ENCODE measurements around the gene HACL1. TPM values are rescaled to one million over a fixed set of nuclear protein-coding genes. Genes with fewer than 3 reads are reported as not detected.

HACL1 gene
- polyA plus RNA-seq, 4 donors = 24.5 to 138 (median 72.9) TPM

DNA sequence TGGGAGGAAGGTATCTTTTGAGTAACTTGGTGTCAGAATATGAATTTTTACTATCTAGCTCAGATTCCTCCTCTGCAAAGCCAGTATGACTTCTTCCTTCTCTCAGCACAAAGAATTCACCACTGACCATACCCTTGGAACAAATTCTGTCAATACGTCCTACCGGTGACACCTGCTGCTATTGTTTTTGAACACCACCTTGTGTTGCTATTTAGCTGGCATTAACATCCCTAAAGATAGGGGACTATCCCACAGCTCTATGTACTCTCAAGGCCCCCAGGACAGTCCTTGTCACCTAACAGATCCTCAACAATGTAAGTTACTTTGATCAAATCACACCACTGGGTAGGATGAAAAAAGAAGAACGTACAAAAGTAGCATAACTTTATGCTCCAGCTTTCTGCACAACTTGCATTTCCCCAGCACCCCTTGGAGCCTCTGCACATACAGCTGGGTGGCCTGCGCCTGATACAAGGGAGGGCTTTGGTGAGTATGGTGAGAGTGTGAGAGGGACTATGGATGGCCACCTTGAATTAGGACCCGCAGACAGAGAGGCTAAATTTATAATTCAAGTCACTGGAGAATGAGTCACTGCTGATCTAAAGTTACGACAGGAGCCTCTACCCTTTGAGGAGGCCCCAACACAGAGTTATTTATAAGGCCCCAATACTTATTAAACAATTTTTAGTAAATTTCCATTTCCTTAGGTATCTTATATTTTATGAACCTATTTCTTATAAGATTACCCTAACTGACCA, 77.5 kb downstream of the HACL1 start:
- Histone ChIP-seq H3K4me3 (ENCODE audit: low read depth in 1 of 3, low read length in 3 of 3) (no peak overlapping the region), H3K27me3 (ENCODE audit: control insufficient read depth in 3 of 3, insufficient read depth in 3 of 3, low read length in 3 of 3) (no peaks in the 10 kb centered on the region), H3K4me1 (ENCODE audit: control insufficient read depth in 3 of 3, insufficient read depth in 2 of 3, low read depth in 1 of 3, low read length in 2 of 3) (peaks cover 0 to 2% (median 0%) of the 10 kb centered on the region in 3 donors), H3K9me3 (ENCODE audit: control insufficient read depth in 2 of 2, insufficient read depth in 1 of 2, low read depth in 1 of 2, low read length in 1 of 2) (no peaks in the 10 kb centered on the region), H3K36me3 (ENCODE audit: control insufficient read depth in 3 of 3, insufficient read depth in 2 of 3, low read depth in 1 of 3, low read length in 3 of 3) (no peaks in the 10 kb centered on the region), H3K27ac (ENCODE audit: low read depth in 1 of 3, low read length in 2 of 3) (no peak overlapping the region)
- DNase-seq (no peak), FAIRE-seq (no peak)
- 80 to 87% (median 83%) methylated on average over 6 of the region's 6 CpGs for WGBS, 3 donors

DNA sequence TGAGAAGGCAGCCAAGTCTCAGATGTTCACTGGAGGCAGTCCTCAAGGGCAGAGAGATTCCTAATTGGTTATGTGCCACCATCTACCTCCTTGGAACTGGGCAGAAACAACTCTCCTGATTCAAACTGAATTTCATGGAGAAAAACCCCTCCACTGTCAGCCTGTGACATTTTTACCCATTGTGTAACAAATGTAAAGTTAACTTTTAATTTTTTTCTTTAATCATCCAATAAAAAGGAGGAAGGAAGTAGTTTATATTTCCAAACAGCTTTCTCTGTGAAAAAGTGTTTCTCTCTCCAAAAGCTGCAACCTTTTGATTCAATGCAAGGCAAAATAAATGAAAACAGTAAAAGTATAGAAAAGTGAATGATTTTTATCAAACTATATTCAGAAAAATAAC, 79.4 kb downstream of the HACL1 start:
- Histone ChIP-seq H3K36me3 (ENCODE audit: control insufficient read depth in 3 of 3, insufficient read depth in 2 of 3, low read depth in 1 of 3, low read length in 3 of 3) (peaks cover 0 to 2% (median 0%) of the 10 kb centered on the region in 3 donors), H3K4me1 (ENCODE audit: control insufficient read depth in 3 of 3, insufficient read depth in 2 of 3, low read depth in 1 of 3, low read length in 2 of 3) (peaks cover 0 to 2% (median 0%) of the 10 kb centered on the region in 3 donors), H3K4me3 (ENCODE audit: low read depth in 1 of 3, low read length in 3 of 3) (no peak overlapping the region), H3K9me3 (ENCODE audit: control insufficient read depth in 2 of 2, insufficient read depth in 1 of 2, low read depth in 1 of 2, low read length in 1 of 2) (no peaks in the 10 kb centered on the region), H3K27me3 (ENCODE audit: control insufficient read depth in 3 of 3, insufficient read depth in 3 of 3, low read length in 3 of 3) (no peaks in the 10 kb centered on the region), H3K27ac (ENCODE audit: low read depth in 1 of 3, low read length in 2 of 3) (no peak overlapping the region)
- no peak for DNase-seq
- no peak for FAIRE-seq

DNA sequence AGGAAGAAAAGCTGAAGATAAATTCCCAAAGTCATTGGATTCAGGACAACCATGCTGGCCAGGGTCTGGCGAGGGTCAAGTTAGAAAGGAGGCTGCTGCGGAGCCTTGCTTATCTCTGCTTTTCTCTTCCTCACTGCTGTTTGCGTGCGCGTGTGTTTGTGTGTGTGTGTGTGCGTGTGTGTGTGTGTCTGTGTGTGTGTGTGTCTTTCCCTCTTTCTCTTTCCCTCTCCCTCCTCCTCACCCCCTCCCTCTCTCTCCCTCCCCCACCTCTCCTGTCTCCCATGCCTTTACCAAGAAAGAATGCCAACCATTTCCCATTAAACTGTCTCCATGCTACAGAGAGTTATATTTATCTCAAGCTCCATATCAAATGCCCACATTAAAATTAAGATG, 79.8 kb downstream of the HACL1 start, which contains the start of gene COLQ:
COLQ (minus strand) TSS at position 134 of the 393 bp plus-strand sequence; CDS start at position 53, 81 bp downstream.
- H3K27ac ChIP-seq (ENCODE audit: low read depth in 1 of 3, low read length in 2 of 3) = no peak within 1 kb of the TSS
- no peak within 1 kb of the TSS for H3K4me3 ChIP-seq (ENCODE audit: low read depth in 1 of 3, low read length in 3 of 3)
- DNase-seq = no peak
- WGBS, 3 donors = 31 to 60% (median 41%) methylated on average over 6 of the region's 6 CpGs
- peaks cover 0 to 2% (median 0%) of the 10 kb centered on the region in 3 donors for H3K4me1 ChIP-seq (ENCODE audit: control insufficient read depth in 3 of 3, insufficient read depth in 2 of 3, low read depth in 1 of 3, low read length in 2 of 3)
- no peaks in the 10 kb centered on the region for H3K27me3 ChIP-seq (ENCODE audit: control insufficient read depth in 3 of 3, insufficient read depth in 3 of 3, low read length in 3 of 3)
- FAIRE-seq = no peak
- H3K36me3 ChIP-seq (ENCODE audit: control insufficient read depth in 3 of 3, insufficient read depth in 2 of 3, low read depth in 1 of 3, low read length in 3 of 3) = peaks cover 0 to 2% (median 0%) of the 10 kb centered on the region in 3 donors
- no peaks in the 10 kb centered on the region for H3K9me3 ChIP-seq (ENCODE audit: control insufficient read depth in 2 of 2, insufficient read depth in 1 of 2, low read depth in 1 of 2, low read length in 1 of 2)

DNA sequence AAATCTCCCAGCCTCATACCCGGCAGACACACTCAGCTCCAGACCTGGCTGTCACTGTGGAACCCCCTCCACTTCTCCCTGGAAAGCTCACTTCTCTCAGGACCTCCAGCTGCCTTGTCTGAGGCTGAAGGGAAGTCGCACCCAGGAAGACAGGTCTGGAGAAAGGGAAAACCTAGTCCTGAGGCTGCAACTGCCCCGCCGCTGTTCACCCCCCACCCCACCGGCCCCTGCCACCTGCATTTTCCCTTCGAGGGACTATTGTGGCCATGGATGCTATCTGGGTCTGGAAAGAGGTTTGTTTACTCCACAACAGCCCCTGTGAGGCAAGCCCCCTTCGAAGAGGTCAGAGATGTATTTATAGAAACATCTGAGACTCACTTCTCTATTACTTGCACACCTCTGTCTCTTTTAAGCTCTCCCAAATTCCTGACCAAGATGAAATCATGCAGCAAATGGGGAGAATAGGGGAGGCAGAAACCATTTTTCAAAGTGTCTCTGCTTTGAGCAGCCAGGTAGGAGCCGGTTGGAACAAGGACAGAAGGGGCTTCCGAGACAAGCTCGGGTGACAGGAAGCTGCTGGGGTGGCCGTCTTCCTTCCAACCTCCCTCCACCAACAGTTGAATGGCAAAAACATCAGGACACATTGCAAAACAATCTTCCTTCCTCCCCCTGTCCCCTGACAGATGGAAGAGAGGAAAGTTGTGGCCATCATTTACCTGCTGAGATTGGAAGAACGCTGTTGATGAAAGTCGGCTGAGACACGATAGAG, 80.4 kb downstream of the HACL1 start:
- no peak overlapping the region for H3K4me3 ChIP-seq (ENCODE audit: low read depth in 1 of 3, low read length in 3 of 3)
- no peak overlapping the region for H3K27ac ChIP-seq (ENCODE audit: low read depth in 1 of 3, low read length in 2 of 3)
- no peaks in the 10 kb centered on the region for H3K9me3 ChIP-seq (ENCODE audit: control insufficient read depth in 2 of 2, insufficient read depth in 1 of 2, low read depth in 1 of 2, low read length in 1 of 2)
- peaks cover 0 to 2% (median 0%) of the 10 kb centered on the region in 3 donors for H3K4me1 ChIP-seq (ENCODE audit: control insufficient read depth in 3 of 3, insufficient read depth in 2 of 3, low read depth in 1 of 3, low read length in 2 of 3)
- no peaks in the 10 kb centered on the region for H3K27me3 ChIP-seq (ENCODE audit: control insufficient read depth in 3 of 3, insufficient read depth in 3 of 3, low read length in 3 of 3)
- H3K36me3 ChIP-seq (ENCODE audit: control insufficient read depth in 3 of 3, insufficient read depth in 2 of 3, low read depth in 1 of 3, low read length in 3 of 3) = peaks cover 0 to 2% (median 0%) of the 10 kb centered on the region in 3 donors
- DNase-seq (no peak), FAIRE-seq (no peak)
- WGBS, 3 donors = 44 to 64% (median 54%) methylated on average over 14 of the region's 14 CpGs

DNA sequence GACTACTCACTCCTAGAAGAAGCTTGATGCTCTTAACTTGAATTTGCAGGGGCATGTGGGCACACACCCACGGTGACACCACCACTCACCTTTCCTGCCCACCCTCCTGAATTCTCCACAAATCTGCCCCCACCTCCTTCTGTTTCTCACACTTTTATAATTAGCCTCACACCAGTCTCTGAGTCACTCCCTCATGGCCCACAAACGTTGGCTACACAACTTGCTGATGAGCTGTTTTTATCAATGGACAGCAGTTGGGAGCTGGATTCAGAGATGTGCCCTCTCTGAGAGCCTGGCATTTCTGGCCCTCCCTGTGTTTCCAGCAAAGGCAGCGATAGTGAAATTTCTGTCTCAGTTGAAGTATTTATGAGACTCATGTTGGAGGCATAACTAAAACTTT, 81.2 kb downstream of the HACL1 start:
- Histone ChIP-seq H3K27me3 (ENCODE audit: control insufficient read depth in 3 of 3, insufficient read depth in 3 of 3, low read length in 3 of 3) (no peaks in the 10 kb centered on the region), H3K4me3 (ENCODE audit: low read depth in 1 of 3, low read length in 3 of 3) (no peak overlapping the region), H3K9me3 (ENCODE audit: control insufficient read depth in 2 of 2, insufficient read depth in 1 of 2, low read depth in 1 of 2, low read length in 1 of 2) (no peaks in the 10 kb centered on the region), H3K4me1 (ENCODE audit: control insufficient read depth in 3 of 3, insufficient read depth in 2 of 3, low read depth in 1 of 3, low read length in 2 of 3) (peaks cover 0 to 2% (median 0%) of the 10 kb centered on the region in 3 donors), H3K36me3 (ENCODE audit: control insufficient read depth in 3 of 3, insufficient read depth in 2 of 3, low read depth in 1 of 3, low read length in 3 of 3) (peaks cover 0 to 2% (median 0%) of the 10 kb centered on the region in 3 donors), H3K27ac (ENCODE audit: low read depth in 1 of 3, low read length in 2 of 3) (no peak overlapping the region)
- WGBS, 3 donors = 45 to 49% (median 47%) methylated on average over 3 of the region's 3 CpGs
- no peak for FAIRE-seq
- DNase-seq = no peak

DNA sequence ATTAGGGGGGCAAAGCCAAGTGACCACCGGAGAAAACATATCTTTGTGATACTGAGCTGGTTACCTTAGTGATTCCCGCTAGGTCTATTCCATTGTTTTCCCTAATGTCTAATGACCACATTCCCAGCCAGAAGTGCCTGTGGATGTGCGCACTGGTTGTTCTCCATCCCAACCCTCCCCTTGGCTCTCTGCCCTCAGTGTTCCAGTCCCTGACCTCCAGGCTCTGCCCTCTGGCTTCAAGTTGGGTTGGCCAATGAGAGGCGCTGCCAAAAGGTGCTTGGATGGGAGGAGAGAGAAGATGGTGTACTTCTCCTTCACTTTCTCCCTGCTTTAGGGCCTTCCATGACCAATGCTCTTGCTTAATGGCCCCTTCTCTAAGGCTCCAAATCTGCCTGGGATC, 82.3 kb downstream of the HACL1 start:
- WGBS, 3 donors = 92 to 99% (median 97%) methylated on average over 4 of the region's 4 CpGs
- FAIRE-seq (no peak), DNase-seq (no peak)
- Histone ChIP-seq H3K27me3 (ENCODE audit: control insufficient read depth in 3 of 3, insufficient read depth in 3 of 3, low read length in 3 of 3) (no peaks in the 10 kb centered on the region), H3K4me1 (ENCODE audit: control insufficient read depth in 3 of 3, insufficient read depth in 2 of 3, low read depth in 1 of 3, low read length in 2 of 3) (peaks cover 0 to 2% (median 2%) of the 10 kb centered on the region in 3 donors), H3K4me3 (ENCODE audit: low read depth in 1 of 3, low read length in 3 of 3) (no peak overlapping the region), H3K36me3 (ENCODE audit: control insufficient read depth in 3 of 3, insufficient read depth in 2 of 3, low read depth in 1 of 3, low read length in 3 of 3) (peaks cover 0 to 2% (median 0%) of the 10 kb centered on the region in 3 donors), H3K9me3 (ENCODE audit: control insufficient read depth in 2 of 2, insufficient read depth in 1 of 2, low read depth in 1 of 2, low read length in 1 of 2) (no peaks in the 10 kb centered on the region), H3K27ac (ENCODE audit: low read depth in 1 of 3, low read length in 2 of 3) (no peak overlapping the region)

DNA sequence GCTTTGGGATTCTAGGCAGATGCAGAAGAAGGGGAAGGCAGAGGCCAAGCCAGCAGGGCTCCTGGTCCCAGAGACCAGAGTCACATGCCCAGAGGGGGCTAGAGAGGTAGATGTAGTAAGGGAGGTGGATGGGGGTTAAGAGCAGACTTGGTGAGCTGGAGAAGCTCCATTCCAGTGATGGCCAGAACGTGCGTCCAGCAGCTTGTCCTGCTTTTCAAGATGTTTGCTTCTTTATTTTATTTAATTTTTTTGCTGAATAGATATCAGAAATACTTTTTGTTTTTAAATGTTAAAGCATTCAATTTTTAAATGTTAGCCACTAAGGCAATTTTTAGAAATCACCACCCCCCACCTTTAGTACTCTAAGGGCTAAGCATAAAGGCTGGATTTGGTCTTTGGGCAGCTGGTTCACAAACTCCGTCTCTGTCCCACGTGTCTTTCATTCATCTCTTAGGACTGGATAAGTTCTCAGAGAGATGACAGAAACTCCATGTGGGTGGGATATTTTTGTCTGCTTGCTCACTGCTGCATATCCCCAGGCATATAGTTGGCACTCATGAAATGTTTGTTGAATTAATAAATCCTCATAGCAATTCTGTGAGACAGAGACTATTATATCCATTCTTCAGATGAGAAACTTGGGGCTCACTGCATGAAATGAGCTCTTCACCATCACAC, 86.6 kb downstream of the HACL1 start:
- 87 to 90% (median 89%) methylated on average over 4 of the region's 4 CpGs for WGBS, 3 donors
- DNase-seq = no peak
- Histone ChIP-seq H3K27ac (ENCODE audit: low read depth in 1 of 3, low read length in 2 of 3) (no peak overlapping the region), H3K4me1 (ENCODE audit: control insufficient read depth in 3 of 3, insufficient read depth in 2 of 3, low read depth in 1 of 3, low read length in 2 of 3) (peaks cover 0 to 2% (median 0%) of the 10 kb centered on the region in 3 donors), H3K27me3 (ENCODE audit: control insufficient read depth in 3 of 3, insufficient read depth in 3 of 3, low read length in 3 of 3) (no peaks in the 10 kb centered on the region), H3K9me3 (ENCODE audit: control insufficient read depth in 2 of 2, insufficient read depth in 1 of 2, low read depth in 1 of 2, low read length in 1 of 2) (no peaks in the 10 kb centered on the region), H3K4me3 (ENCODE audit: low read depth in 1 of 3, low read length in 3 of 3) (no peak overlapping the region), H3K36me3 (ENCODE audit: control insufficient read depth in 3 of 3, insufficient read depth in 2 of 3, low read depth in 1 of 3, low read length in 3 of 3) (peaks cover 0 to 2% (median 0%) of the 10 kb centered on the region in 3 donors)
- no peak for FAIRE-seq
